Bronchial epithelial cell (primary cell): ENCODE data around the gene MEST. TPM values are rescaled to one million over a fixed set of nuclear protein-coding genes. Genes with fewer than 3 reads are reported as not detected.

ENCODE experiments used
- DNase-seq: peaks from one replicate; pipeline ENCODE4 v3.0.0-alpha.2; 2010; ENCODE audit warnings: low read depth
- FAIRE-seq: peaks from 2 replicates; lab custom pipeline; 2011; peaks lifted over from hg19 to GRCh38; lab: Jason Lieb, UNC
- H3K27me3 ChIP-seq: 2 replicates; pipeline ENCODE4 v1.5.1; 2011; ENCODE audit warnings: low read length; ENCODE audit not compliant: control insufficient read depth, insufficient read depth
- H3K36me3 ChIP-seq: 2 replicates; pipeline ENCODE4 v1.5.1; 2011; ENCODE audit warnings: low read length; ENCODE audit not compliant: control insufficient read depth, insufficient read depth
- H3K4me3 ChIP-seq: 2 replicates; pipeline ENCODE4 v1.5.1; 2011; ENCODE audit warnings: mild to moderate bottlenecking, low read depth, low read length, control low read depth
- total RNA-seq: library from RNA; depleted of rRNA; stranded (reverse); fragments of >200 nt; gene quantifications from 2 replicates; pipeline ENCODE4 v1.2.1, GENCODE V29; 2014
- TF ChIP-seq, protein P1 (sequence below): IDR thresholded peaks from 2 replicates; pipeline ENCODE4 v1.5.1; 2011; ENCODE audit warnings: mild to moderate bottlenecking, moderate library complexity, low read length, control low read depth, inconsistent platforms; ENCODE audit not compliant: insufficient read depth, severe bottlenecking

Gene MEST
- total RNA-seq, 1 donor from 2014 or later = 11.8 TPM

DNA sequence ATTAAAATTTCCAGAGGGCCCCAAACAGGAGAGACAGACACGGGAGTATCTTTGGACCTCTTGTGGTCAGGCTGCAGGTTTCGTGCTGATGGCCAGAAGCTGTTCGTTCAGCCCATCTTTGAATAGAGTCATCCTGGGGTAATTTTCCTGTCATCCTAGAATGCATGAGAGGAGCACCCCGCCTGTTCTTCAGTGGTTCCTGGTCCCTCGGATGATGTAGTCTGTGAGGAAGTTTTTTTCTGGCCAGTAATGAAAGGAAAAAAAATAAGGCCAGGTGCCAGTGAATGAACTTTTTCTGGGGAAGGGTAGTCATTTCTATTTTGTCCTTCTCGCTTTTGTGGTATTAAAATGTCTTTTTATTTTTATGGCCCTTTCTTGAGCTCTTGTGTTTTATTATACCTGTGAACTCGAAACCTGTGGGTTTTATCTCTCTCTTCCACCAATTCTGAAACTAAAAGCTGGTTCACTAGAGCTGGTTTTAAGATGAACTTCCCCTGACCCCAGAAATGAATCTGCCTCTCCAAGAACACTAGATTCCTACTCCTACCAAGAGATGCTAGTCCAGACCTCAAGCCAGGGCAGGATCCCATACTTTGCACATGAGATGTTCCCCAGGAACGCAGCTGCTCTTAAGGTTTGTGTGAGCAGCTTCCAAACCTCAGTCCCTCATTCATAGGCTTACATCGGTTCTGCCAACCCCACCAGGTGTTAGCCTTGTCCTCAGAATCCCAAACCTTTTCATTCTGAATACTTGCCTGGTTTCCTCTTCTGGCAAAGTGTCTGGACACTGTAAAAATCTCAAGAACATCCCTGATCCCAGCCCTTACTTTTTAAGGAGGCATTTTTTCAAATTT is 15.4 kb upstream of the MEST start:
- H3K27me3 ChIP-seq = no peaks in the 10 kb centered on the region
- FAIRE-seq (no peak), DNase-seq (no peak)
- H3K36me3 ChIP-seq = no peaks in the 10 kb centered on the region
- H3K4me3 ChIP-seq = no peak overlapping the region
- TF ChIP-seq, protein P1, sequence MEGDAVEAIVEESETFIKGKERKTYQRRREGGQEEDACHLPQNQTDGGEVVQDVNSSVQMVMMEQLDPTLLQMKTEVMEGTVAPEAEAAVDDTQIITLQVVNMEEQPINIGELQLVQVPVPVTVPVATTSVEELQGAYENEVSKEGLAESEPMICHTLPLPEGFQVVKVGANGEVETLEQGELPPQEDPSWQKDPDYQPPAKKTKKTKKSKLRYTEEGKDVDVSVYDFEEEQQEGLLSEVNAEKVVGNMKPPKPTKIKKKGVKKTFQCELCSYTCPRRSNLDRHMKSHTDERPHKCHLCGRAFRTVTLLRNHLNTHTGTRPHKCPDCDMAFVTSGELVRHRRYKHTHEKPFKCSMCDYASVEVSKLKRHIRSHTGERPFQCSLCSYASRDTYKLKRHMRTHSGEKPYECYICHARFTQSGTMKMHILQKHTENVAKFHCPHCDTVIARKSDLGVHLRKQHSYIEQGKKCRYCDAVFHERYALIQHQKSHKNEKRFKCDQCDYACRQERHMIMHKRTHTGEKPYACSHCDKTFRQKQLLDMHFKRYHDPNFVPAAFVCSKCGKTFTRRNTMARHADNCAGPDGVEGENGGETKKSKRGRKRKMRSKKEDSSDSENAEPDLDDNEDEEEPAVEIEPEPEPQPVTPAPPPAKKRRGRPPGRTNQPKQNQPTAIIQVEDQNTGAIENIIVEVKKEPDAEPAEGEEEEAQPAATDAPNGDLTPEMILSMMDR = no peak

DNA sequence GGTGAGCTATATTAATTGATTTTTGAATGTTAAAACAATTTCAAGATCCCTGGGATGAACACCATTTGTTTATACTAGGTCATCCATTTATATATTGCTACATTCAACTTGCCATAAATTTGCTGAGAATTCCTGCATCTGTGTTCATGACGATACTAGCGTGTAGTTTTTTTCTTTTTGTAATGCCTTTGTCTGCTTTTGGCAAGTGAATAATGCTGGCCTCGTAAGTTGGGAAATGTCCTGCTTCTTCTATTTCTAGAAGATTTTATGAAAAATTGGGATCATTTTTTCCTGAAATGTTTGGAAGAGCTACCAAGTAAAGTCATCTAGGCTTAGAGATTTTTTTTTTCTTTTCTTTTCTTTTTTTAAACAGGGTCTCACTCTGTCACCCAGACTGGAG is 12.9 kb upstream of the MEST start:
- Histone ChIP-seq H3K36me3 (no peaks in the 10 kb centered on the region), H3K4me3 (no peak overlapping the region), H3K27me3 (no peaks in the 10 kb centered on the region)
- TF ChIP-seq, protein P1 = no peak
- DNase-seq = no peak
- no peak for FAIRE-seq

DNA sequence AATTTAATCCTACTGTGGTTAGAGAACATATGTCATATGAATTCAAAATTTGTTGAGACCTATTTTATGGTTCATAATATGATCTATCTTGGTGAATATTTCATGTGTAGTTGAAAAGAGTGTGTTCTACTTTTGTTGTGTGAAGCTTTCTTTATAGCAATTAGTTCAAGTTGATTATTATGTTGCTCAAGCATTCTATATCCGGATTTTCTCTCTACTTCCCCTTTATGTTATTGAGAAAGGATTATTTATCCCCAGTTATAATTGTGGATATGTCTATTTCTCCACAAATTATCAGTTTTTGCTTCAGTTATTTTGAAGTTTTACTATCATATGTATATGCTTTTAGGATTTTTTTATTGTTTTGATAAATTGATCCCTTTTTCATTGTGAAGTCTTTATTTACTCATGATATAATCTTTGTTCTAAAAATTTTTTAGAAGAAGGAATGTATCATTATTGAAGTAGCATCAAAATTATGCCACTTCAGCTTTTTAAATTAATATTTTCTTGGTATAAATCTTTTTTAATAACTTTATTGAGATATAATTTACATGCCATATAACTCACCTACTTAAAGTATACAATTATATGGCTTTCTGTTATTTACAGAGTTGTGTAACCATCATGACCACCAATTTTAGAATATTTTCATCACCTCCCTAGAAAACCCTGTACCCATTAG is 12.0 kb upstream of the MEST start:
- Histone ChIP-seq H3K4me3 (no peak overlapping the region), H3K27me3 (no peaks in the 10 kb centered on the region), H3K36me3 (no peaks in the 10 kb centered on the region)
- TF ChIP-seq, protein P1 = no peak
- DNase-seq (no peak), FAIRE-seq (no peak)

DNA sequence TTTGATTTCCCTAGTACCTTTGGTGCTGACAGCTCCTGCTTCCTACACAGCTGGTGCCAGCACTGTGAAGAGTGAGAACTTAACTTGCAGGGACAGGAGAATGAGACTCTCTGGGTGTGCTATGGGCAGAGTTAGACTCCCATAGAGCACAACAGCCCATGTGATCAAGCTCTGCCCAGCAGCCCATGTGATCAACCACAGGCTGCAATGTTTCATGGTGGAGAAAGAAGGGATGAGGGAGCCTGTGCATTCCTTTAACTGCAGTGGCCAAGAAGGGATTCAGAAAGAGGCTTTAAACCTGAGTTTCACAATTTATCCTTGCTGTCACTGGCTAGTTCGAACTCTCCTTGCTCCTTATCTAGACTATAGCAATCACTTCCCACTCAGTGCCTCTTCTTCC is 10.0 kb upstream of the MEST start:
- no peak for FAIRE-seq
- TF ChIP-seq, protein P1 = no peak
- H3K4me3 ChIP-seq = no peak overlapping the region

DNA sequence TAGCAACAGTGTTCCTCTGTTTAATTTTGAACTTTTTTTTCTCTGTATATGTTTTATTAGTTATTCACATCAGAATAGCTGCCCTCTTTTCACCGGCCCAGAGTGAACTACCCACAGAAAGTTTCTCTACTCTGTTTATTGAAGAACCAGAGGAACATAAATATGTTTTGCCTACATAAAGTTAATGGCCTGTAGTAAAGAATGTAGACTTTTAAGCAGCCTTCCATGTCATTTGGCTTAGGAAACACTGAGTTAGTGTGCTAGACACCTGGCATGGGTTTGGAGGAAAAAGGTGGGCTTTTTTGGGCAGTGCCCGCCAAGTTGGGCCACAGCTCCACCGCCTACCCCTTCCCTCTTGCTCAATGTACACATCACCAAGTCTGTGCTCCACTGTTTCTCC is 8.9 kb upstream of the MEST start:
- Histone ChIP-seq H3K27me3 (no peaks in the 10 kb centered on the region), H3K36me3 (no peaks in the 10 kb centered on the region), H3K4me3 (no peak overlapping the region)
- TF ChIP-seq, protein P1 = no peak
- DNase-seq (no peak), FAIRE-seq (no peak)

More for the DNA sequence above, 10.0 kb upstream of the MEST start:
- DNase-seq = no peak
- Histone ChIP-seq H3K36me3 (no peaks in the 10 kb centered on the region), H3K27me3 (no peaks in the 10 kb centered on the region)
